GM18498 (cell line): Measurements from ENCODE around the gene ECPAS.
"Not testable (repeated sequence)": the region's sequence is repeated elsewhere in the genome, so short reads cannot be mapped to it uniquely, and the experiment has no call there.

Experiments used
- ATAC-seq: cut with Tn5 transposase; IDR thresholded peaks from one replicate; pipeline ENCODE4 v1.9.1; 2021; ENCODE audit warnings: mild to moderate bottlenecking, moderate library complexity; ENCODE audit not compliant: unreplicated experiment

The ECPAS gene

DNA sequence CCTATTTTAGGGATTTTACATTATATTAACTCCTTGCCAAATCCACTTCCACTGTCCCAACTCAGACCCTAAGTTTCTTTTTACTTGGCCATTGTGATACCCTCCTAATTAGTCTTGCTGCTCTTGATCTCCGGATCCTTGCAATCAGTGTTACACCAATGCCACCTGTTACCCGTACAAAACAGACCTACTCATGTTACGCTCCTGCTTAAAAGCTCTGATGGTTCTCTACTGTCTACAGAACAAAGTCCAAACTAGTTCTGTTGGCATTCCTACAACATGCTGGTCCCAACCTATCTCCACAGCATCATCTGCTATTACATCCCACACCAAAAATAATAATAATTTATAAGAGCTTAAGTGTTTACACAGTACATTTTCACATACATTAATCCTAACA lies 9.8 kb downstream of the ECPAS start:
- ATAC-seq: no peak

DNA sequence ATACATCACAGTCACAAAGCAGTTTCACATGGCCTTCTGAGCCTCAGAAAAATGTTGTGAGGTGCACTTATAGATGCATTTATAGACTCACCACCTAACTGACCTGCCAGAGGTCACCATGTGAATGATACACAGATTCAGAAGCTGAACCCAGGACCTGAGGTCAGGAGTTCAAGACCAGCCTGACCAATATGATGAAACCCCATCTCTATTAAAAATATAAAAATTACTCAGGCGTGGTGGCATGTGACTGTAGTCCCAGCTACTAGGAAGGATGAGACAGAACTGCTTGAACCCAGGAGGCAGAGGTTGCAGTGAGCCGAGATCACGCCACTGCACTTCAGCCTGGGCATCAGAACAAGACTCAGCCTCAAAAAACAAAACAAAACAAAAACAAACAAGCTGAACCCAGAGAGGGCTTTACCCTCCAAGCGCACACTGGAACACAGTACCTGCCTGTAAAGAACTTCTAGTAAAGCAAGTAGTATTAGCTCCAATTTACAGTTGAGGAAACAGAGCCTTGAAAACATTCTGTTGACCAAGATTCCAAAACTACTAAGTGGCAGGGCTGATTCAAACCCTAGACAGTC lies 16.3 kb downstream of the ECPAS start:
- ATAC-seq: no peak

DNA sequence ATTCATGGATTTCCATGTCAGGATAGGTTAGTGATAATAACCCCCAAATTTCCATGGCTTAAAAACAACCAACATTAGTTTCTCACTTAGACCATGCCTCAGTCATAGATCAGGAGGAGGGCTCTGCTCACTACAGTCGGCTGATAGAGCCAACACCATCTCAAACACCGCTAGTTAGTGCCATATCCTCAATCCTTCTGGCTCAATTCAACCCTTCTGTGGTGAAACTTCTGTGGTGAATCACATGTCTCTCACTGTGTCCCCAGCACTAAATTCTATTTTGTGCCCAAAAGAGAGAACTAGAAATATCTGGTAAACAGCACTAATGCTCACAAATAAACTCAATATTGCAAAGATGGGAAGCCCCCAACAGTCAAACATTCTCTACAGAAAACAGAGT lies 21.1 kb downstream of the ECPAS start:
- no peak for ATAC-seq

DNA sequence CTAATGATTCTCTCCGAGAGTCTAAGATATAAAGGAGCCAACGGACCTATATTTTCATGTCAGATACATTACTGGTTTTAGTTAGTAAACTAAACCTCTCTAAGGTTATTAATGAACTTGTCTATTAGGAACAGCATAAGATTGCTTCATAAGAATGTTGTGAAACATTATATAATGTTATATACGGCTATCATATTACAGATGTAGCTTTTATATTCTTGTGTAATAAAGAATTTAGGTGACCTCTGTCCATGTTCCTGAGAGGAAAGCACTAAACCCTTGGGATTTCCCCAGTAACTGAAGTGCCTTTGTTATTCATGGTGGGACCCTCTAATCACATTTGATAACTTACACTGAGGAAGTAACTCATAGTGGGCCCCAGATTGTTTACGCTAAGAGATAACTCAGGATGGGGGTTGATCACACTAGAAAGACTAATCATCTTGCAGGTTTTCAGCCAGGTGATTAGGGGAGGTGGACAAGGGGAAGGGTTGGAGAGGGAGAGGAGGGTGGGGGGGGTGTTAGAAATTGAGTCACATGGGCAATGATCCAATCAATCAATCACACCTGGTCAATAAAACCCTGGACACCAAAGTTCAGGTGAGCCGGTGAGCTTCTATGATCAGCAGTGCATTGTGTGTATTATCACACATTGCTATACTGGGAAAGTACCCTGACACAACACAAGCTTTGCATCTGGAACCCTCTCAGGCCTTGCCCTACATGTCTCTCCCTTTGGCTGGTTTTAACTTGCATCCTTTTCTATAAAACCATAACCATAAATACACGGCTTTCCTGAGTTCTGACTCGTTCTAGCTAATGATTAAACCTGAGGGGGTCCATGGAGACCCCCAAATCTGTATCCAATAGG lies 25.8 kb downstream of the ECPAS start:
- no peak for ATAC-seq

DNA sequence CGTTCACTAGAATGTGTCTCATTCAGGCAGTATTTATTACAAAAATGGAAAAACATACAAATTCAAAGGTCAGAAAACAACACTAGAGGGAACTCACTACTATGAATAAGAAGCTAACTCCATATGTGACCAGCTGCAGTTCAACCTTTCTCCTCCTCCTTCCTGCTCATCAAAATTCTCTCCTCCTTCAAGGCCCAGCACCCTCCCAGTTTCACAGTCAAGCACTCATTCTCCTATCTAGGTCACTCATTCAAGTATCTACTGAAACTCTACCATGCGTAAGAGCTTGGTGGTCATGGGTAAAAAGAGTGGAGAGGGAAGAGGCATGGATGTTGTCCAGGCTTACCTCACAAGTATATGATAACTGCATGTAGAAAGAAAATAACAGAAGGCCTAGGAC lies 27.7 kb downstream of the ECPAS start:
- ATAC-seq: no peak

DNA sequence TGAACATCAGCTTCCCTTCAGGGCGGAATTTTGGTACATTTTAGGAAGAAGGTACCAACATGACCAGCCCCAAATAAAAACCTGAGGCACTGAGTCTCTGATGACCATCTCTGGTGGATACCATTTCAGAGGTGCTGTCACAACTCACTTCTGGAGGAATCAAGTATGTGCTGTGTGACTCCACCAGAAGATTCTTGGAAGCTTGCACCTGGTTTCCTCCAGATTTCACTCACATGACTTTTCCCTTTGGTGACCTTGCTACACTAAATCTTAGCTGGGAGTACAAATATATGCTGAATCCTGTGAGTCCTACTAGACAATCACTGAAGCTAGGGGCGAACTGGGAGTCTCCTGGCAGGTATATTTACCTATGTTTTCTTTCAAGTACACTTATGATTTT lies 28.5 kb downstream of the ECPAS start:
- ATAC-seq: no peak

DNA sequence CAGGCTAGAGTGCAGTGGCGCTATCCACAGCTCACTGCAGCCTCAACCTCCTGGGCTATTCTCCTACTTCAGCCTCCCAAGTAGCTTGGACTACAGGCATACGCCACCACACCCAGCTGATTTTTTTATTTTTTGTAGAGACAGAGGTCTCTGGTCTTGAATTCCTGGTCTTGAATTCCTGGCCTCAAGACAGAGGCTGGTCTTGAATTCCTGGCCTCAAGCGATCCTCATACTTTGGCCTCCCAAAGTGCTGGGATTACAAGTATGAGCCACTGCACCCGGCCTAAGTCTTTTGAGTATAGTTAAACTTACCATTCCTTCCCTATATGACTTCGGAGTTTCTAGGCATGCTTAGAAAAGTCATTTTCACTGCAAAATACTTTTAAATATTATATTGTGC lies 29.4 kb downstream of the ECPAS start:
- ATAC-seq: no peak

DNA sequence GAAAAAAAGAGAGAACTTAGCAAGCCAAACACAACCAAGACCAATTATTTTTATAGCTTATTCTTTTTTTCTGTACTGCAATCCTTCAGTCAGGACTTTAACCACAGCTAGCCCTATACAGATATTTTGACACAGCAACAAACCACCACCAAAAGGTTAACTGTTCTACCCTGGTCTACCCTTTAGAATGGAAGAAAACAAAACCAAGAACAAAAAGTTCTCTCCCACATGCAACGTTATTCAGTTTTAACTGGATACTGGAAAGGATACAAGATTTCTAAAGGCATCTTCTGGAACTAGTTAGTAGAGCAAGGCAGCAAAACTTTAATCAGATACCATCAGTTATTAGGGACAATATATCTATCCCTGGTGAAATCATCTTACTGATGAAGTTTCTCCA lies 32.6 kb downstream of the ECPAS start:
- no peak for ATAC-seq

DNA sequence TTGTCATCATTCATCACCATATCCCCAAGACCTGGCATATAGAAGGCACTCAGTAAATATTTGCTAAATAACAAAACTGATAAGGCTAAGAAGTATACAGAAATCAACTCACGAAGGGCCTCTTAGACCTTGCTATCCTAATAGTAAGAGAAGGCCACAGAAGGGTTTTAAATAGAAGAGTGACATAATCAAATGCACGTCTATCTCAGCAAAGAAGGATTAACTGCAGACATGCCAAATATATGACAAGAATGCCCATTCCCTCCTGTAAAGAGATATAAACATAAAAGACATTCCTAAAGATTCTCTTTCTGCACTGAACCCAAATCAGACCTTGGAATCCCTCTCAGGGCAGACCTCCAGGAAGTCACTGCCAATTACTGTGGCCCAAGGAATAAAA lies 34.1 kb downstream of the ECPAS start:
- ATAC-seq: no peak

DNA sequence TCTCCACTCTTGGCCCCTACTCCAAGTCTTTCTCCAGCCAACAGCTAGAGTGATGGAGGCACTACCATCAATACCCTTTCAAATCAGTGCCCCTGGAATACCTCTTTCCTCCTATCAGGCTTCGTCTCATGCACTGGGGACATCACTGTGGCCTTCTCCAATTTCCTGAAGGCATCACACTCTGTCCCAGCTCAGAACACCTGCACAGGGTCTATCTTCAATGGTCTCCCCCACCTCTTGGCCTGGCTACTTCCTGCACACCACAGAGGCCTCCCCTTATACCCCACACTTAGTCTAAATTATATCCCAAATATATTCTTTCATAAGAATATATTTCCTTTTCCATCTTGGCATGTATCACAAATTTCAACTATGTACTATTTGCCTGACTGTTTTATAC lies 34.5 kb downstream of the ECPAS start:
- no peak for ATAC-seq

DNA sequence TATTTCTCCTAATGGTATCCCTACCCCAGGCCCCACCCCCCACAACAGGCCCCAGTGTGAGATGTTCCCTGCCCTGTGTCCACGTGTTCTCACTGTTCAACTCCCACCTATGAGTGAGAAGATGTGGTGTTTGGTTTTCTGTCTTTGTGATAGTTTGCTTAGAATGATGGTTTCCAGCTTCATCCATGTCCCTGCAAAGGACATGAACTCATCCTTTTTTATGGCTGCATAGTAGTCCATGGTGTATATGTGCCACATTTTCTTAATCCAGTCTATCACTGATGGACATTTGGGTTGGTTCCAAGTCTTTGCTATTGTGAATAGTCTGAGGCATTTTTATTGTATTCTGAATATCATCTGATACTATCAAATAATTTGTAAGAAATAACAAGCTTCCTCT lies 38.4 kb downstream of the ECPAS start:
- not testable (repeated sequence) for ATAC-seq

DNA sequence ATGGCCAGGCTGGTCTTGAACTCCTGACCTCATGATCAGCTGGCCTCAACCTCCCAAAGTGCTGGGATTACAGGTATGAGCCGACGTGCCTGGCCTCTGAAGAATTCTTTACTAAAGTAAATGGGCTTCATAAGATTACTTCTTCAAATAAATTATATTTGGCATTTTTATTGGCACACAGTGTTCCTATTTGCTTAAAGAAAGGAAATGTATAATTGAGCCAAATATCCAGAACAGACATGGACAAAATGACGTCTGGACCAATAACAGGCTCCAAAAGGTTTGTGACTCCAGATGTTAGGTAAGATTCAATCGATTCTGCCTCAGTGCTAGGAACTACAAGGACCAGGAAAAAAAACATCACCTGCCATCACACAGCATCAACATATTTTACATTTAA lies 40.7 kb downstream of the ECPAS start:
- no peak for ATAC-seq

DNA sequence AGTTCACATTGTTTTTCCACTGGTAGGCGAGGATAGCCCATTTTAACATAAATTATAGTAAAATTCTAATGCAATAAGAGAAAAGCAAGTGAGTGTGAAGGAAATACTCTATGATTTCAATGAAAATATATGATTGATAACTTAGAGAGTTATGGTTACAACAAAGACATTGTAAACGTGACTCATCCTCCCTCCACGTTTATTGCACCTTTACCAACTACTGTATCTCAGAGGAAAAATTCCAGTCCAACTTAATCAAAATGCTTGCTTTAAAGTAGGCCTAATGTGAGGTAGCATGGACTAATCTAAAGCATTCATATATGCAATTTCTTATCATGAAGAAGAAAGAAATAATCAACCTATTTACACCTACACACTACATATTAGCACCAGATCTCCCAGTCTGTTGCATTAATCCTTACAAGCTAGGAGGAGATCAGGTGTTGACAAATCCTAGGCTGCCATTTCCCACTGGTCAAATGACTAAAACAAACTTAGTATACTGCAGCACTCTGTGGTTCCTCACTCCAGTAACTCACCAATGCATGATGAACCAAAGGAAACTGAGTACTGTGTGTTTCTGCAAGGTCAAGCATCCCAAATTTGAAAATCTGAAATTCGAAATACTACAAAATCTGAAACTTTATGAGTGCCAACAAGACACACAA lies 41.7 kb downstream of the ECPAS start:
- no peak for ATAC-seq

DNA sequence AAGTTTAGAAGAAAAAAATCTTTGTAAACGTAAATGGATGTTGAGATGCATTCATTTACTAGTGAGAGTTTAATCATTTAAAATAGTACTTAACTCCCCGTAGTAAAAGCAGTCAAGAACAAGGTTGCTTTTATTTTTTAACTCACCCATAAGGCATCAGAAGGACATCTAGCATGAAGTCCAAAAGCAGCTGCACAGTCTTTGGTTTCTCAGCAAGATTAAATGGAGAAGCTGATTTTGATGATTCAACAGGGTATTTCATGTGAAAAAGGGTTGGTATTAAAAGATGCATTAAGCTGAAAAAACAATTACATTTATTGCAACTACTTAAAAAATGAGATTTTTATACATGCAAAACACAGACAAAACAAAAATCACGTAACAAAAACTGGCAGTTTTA lies 44.0 kb downstream of the ECPAS start:
- no peak for ATAC-seq

DNA sequence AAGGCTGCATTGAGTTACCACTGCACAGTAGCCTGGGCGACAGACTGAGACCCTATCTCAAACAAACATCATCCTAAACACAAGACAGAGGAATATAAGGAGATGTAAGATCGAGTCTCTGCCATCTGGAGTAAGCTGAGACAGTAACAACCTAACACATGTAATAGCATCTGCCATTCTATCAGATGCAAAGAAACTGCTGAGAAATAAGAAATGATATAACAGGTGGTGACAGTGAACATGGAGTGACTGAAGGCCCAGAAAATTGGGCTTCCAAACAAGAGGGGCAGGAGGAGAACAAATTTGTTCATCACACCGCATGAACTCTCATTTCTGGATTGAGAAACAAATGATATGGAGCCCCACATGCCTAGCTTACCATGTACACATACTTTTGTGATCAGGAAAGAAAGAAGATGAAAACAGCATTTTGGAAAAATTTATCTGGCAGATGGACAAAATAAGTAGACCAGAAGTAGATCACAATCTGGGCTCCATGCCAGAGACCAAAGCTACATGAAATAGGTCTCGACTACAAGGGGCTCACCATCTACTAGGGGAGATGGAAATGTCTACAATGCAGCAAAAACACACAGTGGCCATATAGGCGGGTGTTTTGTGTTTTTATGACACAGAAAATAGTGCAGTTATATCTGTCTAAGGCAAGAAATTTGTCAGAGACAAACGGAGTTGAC lies 45.5 kb downstream of the ECPAS start:
- ATAC-seq: no peak

DNA sequence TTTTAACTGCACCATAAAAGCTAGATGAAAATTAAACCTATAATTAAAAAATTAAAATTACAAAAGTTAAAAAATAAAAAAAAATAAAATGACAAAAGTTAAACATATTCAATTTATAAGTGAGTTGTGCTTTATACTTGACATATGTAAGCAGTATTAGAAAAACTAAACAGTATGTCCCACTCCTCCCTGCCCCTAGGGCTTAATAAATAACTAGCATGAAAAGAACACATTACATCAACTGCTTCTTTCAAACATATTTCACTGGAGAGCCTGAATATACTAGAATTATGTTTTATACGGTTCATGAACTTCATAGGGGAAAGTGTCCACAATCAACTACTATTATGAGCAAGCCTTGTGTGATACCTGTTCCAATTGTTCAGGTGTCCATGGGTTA lies 47.6 kb downstream of the ECPAS start:
- ATAC-seq: no peak

DNA sequence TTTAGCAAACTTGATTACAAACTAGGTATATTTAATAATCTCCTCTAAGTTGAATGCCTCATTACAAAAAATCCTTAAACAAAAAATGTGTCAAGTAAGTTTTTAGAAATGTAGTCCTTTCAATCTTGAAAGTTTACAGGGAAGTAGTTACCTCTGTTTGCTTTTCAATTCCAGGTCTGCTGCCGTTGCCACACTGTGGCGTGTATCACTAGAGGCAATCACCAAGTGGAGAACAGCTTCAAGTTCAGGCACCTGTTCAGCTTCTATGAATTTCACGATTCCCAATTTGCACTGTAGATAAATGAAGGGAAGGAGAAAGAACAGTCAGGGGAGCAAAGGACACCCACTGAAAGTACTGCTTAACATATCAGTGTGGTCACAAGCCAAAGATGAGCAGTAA lies 51.1 kb downstream of the ECPAS start:
- no peak for ATAC-seq

DNA sequence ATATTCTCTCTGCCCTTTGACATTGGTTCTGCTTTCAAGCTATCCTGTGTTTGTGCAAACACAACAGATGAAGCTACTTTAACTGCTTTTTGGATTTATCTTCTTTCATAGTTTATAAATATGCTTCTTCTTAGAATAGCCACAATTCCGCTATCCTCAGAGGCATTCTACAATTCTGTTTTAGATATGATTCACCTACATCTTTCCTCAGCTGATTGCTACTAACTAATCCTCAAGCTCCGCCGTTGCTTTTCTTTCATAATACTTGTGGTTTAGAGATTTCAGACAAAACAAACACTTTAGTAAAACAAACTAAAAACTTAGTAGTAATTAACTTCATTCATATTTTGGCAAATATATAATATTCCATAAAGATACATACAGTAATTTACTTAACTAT lies 52.5 kb downstream of the ECPAS start:
- ATAC-seq: no peak

DNA sequence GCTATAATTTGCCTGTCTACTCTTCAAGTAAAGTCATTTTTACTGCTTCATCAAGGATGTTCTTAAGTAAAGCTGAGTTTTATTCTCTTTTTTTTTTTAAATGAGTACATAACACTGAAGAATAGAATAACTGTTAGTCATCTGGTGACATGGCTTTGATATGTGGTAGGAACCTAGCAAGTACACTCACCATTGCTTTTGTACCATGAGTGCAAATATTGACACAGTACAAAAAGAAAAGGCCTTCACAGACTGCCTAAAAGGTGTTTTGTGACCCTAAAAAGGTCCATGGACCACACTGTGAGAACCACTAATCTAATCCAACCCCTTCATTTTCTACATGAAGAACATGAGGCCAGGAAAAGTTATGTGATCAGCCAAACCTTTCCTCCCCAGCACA lies 55.0 kb downstream of the ECPAS start:
- no peak for ATAC-seq

DNA sequence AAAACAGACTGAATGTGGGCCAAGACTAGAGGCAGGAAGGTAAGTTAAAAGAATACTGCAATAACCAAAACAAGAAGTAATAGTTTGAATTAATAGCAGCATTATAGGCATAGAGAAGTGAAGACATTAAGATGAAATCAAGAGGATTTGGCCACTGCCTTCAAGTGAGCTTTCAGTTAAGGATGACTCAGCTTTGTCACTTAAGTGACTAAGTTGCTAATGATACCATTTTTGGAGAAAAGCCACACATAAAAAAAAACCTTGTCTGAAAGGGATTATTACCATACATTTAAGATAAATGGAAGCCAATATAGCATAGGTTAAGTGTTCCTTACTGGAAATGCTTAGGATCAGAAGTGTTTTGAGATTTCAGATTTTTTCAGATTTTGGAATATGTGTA lies 57.0 kb downstream of the ECPAS start:
- no peak for ATAC-seq

DNA sequence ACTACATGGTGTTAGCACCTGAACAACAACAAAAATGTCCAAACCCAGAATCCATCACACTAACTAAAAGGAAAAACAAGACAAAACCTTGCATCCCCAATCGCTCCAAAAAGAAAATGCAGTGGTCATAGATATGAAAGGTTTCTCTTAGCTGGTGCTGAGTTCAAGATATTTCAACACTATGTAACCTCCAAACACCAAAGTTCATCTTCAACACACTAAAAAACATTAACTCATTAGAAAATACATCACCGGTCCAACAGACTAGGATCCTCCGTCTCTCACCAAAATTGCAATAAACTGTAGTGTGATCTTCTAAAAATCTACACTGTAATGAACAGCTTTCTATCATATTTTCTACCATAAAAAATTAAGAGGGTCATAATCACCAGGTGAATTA lies 60.8 kb downstream of the ECPAS start:
- no peak for ATAC-seq

DNA sequence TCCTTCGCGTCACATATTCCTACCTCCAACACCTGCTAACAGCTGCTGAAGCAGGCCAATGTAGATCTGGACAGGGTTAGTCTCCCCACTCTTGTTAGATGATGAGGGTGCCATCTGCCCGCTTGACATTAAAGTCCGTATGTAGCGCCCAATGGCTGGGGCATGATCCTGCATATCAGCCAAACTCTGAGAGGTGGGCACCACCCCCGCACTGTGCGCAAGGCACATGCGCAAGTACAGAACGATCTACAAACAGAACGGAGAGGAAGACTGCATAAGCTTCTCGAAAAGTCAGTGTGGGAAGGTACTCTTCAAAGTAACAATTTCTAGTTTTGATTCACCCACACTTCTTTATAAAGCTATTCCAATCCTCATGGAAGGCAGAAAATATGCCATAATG lies 69.8 kb downstream of the ECPAS start:
- no peak for ATAC-seq
